ENCODE data around the gene CORO2A.

DNA sequence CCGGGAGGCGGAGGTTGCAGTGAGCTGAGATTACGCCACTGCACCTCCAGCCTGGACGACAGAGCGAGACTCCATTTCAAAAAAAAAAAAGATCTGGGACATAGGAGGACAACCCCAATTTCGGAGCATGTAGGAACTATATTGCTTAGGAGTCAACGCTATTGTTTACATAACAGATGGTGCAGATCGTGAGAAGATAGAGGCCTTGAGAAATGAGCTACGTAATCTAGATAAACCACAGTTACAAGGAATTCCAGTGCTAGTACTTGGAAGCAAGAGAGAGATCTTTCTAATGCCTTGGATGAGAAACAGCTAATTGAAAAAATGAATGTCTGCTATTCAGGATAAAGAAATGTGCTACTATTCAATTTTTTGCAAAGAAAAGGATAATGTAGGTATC, 42.7 kb upstream of the CORO2A start:
- TF ChIP-seq, protein P1, sequence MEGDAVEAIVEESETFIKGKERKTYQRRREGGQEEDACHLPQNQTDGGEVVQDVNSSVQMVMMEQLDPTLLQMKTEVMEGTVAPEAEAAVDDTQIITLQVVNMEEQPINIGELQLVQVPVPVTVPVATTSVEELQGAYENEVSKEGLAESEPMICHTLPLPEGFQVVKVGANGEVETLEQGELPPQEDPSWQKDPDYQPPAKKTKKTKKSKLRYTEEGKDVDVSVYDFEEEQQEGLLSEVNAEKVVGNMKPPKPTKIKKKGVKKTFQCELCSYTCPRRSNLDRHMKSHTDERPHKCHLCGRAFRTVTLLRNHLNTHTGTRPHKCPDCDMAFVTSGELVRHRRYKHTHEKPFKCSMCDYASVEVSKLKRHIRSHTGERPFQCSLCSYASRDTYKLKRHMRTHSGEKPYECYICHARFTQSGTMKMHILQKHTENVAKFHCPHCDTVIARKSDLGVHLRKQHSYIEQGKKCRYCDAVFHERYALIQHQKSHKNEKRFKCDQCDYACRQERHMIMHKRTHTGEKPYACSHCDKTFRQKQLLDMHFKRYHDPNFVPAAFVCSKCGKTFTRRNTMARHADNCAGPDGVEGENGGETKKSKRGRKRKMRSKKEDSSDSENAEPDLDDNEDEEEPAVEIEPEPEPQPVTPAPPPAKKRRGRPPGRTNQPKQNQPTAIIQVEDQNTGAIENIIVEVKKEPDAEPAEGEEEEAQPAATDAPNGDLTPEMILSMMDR (IDR thresholded peaks at IDR 0.05), result no peak
- TF ChIP-seq EZH2 (IDR thresholded peaks at IDR 0.05), result no peak

Measured in neural progenitor cell (in vitro differentiated cells).